Muscle of back (tissue), 11 donors: ENCODE results near the gene FMNL1. TPM values are rescaled to one million over a fixed set of nuclear protein-coding genes. Genes with fewer than 3 reads are reported as not detected.

ENCODE experiments used
- DNase-seq, 3 donors: peaks; one replicate each; pipeline versions ENCODE4 v3.0.0 to v3.0.0-alpha.2; 2013
- polyA plus RNA-seq, 10 donors: library from polyadenylated mRNA; unstranded; fragments of 120-200 nt; gene quantifications; one replicate each; pipeline ENCODE4 v1.2.1, GENCODE V29; 2013; ENCODE audit not compliant: insufficient read length in 10 of 10

FMNL1 gene
- polyA plus RNA-seq, 10 donors: 4.0 to 17.9 (median 5.7) TPM

- no peak for DNase-seq
Observed at GRCh38 chr17:45222996-45223538, 1.4 kb downstream of the FMNL1 start.

- DNase-seq: no peak
Observed at GRCh38 chr17:45223539-45224528, 2.1 kb downstream of the FMNL1 start.

- no peak for DNase-seq
Observed at GRCh38 chr17:45224671-45225050, 3.0 kb downstream of the FMNL1 start.

GRCh38 chr17:45225051-45225700 lies 3.5 kb downstream of the FMNL1 start:
- no peak for DNase-seq

- DNase-seq: peak in 2 of 3 donors; percentile 42 to 50
Observed at GRCh38 chr17:45225964-45226530, 4.4 kb downstream of the FMNL1 start.

GRCh38 chr17:45226576-45226975 lies 4.9 kb downstream of the FMNL1 start:
- DNase-seq: no peak

GRCh38 chr17:45227101-45227925 lies 5.6 kb downstream of the FMNL1 start:
- DNase-seq: peak in 1 of 3 donors; percentile 55

GRCh38 chr17:45227926-45228762 lies 6.5 kb downstream of the FMNL1 start:
- peak in 2 of 3 donors; percentile 44 to 49 for DNase-seq

- peak; percentile 69 to 90 (median 82) for DNase-seq
Observed at GRCh38 chr17:45228763-45229539, 7.3 kb downstream of the FMNL1 start.

GRCh38 chr17:45229681-45230409 lies 8.2 kb downstream of the FMNL1 start:
- peak in 1 of 3 donors; percentile 69 for DNase-seq

GRCh38 chr17:45230410-45230786 lies 8.7 kb downstream of the FMNL1 start:
- no peak for DNase-seq

- DNase-seq: peak in 1 of 3 donors; percentile 59
Observed at GRCh38 chr17:45230787-45231480, 9.2 kb downstream of the FMNL1 start.

GRCh38 chr17:45231481-45232116 lies 9.9 kb downstream of the FMNL1 start:
- no peak for DNase-seq

GRCh38 chr17:45232514-45233422 lies 11.1 kb downstream of the FMNL1 start:
- no peak for DNase-seq

- no peak for DNase-seq
Observed at GRCh38 chr17:45233423-45233924, 11.8 kb downstream of the FMNL1 start.
